Measurements from ENCODE around the gene PAGE5. TPM values are rescaled to one million over a fixed set of nuclear protein-coding genes. Genes with fewer than 3 reads are reported as not detected.

The PAGE5 gene, protein sequence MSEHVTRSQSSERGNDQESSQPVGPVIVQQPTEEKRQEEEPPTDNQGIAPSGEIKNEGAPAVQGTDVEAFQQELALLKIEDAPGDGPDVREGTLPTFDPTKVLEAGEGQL
- polyA plus RNA-seq (2011; rRNA removed) = not detected in 2 replicates
- not detected in 2 replicates for polyA plus RNA-seq (2012; cell fraction: cytosol; rRNA removed)
- not detected in 2 replicates for polyA plus RNA-seq (2012; cell fraction: nucleus; rRNA removed)
- not detected in 3 replicates for polyA plus RNA-seq (2017; fragmentation: RNase III; extraction: RNeasy Plus Mini Kit Qiagen cat#74134 plus additional on column Dnase treatment)
- not detected in 2 replicates for polyA minus RNA-seq (2011; rRNA and poly(A)+ RNA removed)

DNA sequence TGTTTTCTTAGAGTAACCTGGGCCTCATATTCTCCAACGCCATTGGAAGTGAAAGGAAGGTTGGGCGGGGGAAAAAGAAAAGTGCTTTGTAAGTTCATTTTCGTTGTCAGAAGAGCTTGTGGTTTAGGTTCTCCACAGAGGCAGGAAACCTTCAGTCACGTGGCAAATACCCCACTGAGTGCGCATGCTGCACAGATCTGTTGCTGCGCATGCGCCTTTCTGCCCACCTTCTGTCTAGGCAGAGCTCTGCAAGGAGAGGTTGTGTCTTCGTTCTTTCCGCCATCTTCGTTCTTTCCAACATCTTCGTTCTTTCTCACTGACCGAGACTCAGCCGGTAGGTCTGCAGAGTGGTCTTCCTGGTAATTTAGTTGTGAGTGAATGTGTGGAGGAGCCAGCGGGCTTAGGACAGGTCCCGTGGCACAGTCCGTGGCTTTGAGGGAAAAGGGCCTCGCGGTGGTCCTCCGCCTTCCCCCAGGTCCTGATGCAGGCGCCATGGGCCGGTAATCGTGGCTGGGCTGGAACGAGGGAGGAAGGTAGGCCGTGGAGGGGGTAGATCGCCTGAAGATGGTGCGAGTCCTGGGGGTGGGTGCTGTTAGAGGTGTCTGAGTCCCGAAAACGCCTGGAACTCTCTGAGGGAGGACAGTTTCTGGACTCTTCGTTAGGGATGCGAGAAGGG lies at the start of gene PAGE5:
Gene PAGE5 (plus strand): TSS at position 228 of the 676 bp plus-strand sequence. CDS start 1,037 bp downstream, outside the sequence.
- H3K4me2 ChIP-seq = no peak within 1 kb of the TSS
- FAIRE-seq (no peak), DNase-seq (ENCODE audit: low read depth in 1 of 2, low spot score in 1 of 2) (no peak), ATAC-seq (no peak)
- H3K4me3 ChIP-seq = no peak within 1 kb of the TSS
- WGBS (ENCODE audit: missing lambda C conversion rate) = 58% methylated on average over 29 of the region's 30 CpGs
- no peaks in the 10 kb centered on the region for H3K9me3 ChIP-seq
- POLR2A ChIA-PET = no interaction called here
- no peaks in the 10 kb centered on the region for H3K4me1 ChIP-seq
- CTCF ChIA-PET = no interaction called here
- no peak within 1 kb of the TSS for H3K27ac ChIP-seq
- TF ChIP-seq, protein P1, sequence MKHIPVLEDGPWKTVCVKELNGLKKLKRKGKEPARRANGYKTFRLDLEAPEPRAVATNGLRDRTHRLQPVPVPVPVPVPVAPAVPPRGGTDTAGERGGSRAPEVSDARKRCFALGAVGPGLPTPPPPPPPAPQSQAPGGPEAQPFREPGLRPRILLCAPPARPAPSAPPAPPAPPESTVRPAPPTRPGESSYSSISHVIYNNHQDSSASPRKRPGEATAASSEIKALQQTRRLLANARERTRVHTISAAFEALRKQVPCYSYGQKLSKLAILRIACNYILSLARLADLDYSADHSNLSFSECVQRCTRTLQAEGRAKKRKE (CRISPR knock-in tag; IDR thresholded peaks at IDR 0.05; ENCODE audit: low read depth) = no peak
- TF ChIP-seq RAD21 (conservative IDR thresholded peaks at IDR 0.05 in 1 of 2, IDR thresholded peaks at IDR 0.05 in 1 of 2) = no peak

DNA sequence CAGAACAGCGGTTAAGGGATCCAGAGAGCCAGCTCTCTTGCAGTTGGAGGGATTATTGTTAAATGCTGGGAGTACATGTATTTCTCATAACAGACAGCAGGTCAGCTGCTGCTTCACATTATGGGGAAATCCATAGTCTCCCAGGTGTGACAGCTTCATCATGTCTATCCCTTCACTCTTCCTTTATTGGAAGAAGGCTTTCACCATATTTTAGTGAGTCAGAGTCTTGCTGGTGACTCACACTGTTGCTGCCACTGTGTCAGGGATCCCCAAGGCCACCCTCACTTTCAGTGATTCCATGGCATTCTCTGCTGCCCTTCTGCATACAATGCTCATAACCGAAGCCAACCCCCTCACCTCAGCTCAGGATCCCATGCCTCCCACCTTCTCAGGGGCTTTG lies 32.9 kb upstream of the PAGE5 start:
- no peaks in the 10 kb centered on the region for H3K4me1 ChIP-seq
- POLR2A ChIA-PET = no interaction called here

More for the DNA sequence above, 32.9 kb upstream of the PAGE5 start:
- 44% methylated on average over 2 of the region's 2 CpGs for WGBS (ENCODE audit: missing lambda C conversion rate)
- no peak; a peak in 1 of 6 replicates for ATAC-seq
- Histone ChIP-seq H3K4me3 (no peak overlapping the region), H3K9me3 (no peaks in the 10 kb centered on the region), H3K27ac (no peak overlapping the region), H3K4me2 (no peak overlapping the region)
- FAIRE-seq = no peak
- CTCF ChIA-PET = no interaction called here
- DNase-seq (ENCODE audit: low read depth in 1 of 2, low spot score in 1 of 2) = no peak
- TF ChIP-seq, protein P2, sequence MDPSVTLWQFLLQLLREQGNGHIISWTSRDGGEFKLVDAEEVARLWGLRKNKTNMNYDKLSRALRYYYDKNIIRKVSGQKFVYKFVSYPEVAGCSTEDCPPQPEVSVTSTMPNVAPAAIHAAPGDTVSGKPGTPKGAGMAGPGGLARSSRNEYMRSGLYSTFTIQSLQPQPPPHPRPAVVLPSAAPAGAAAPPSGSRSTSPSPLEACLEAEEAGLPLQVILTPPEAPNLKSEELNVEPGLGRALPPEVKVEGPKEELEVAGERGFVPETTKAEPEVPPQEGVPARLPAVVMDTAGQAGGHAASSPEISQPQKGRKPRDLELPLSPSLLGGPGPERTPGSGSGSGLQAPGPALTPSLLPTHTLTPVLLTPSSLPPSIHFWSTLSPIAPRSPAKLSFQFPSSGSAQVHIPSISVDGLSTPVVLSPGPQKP (IDR thresholded peaks at IDR 0.05; ENCODE audit: low read depth, low read length) = no peak
- TF ChIP-seq HOXB13 (CRISPR knock-in tag; IDR thresholded peaks at IDR 0.05; ENCODE audit: low read depth) (no peak), FOXS1 (CRISPR knock-in tag; IDR thresholded peaks at IDR 0.05) (no peak), RNF2 (IDR thresholded peaks at IDR 0.05; ENCODE audit: borderline replicate concordance, low read depth) (no peak), ZC3H11A (IDR thresholded peaks at IDR 0.05) (no peak), HOXA7 (CRISPR knock-in tag; IDR thresholded peaks at IDR 0.05) (no peak), MAZ (IDR thresholded peaks at IDR 0.05; ENCODE audit: borderline replicate concordance, low read depth, low read length) (no peak), GATA3 (IDR thresholded peaks at IDR 0.05; ENCODE audit: borderline replicate concordance) (no peak), SMC3 (IDR thresholded peaks at IDR 0.05) (no peak), FOSB (CRISPR knock-in tag; IDR thresholded peaks at IDR 0.05) (no peak)
- TF ChIP-seq, protein P3, sequence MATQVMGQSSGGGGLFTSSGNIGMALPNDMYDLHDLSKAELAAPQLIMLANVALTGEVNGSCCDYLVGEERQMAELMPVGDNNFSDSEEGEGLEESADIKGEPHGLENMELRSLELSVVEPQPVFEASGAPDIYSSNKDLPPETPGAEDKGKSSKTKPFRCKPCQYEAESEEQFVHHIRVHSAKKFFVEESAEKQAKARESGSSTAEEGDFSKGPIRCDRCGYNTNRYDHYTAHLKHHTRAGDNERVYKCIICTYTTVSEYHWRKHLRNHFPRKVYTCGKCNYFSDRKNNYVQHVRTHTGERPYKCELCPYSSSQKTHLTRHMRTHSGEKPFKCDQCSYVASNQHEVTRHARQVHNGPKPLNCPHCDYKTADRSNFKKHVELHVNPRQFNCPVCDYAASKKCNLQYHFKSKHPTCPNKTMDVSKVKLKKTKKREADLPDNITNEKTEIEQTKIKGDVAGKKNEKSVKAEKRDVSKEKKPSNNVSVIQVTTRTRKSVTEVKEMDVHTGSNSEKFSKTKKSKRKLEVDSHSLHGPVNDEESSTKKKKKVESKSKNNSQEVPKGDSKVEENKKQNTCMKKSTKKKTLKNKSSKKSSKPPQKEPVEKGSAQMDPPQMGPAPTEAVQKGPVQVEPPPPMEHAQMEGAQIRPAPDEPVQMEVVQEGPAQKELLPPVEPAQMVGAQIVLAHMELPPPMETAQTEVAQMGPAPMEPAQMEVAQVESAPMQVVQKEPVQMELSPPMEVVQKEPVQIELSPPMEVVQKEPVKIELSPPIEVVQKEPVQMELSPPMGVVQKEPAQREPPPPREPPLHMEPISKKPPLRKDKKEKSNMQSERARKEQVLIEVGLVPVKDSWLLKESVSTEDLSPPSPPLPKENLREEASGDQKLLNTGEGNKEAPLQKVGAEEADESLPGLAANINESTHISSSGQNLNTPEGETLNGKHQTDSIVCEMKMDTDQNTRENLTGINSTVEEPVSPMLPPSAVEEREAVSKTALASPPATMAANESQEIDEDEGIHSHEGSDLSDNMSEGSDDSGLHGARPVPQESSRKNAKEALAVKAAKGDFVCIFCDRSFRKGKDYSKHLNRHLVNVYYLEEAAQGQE (IDR thresholded peaks at IDR 0.05) = no peak
- TF ChIP-seq, protein P1 (CRISPR knock-in tag; IDR thresholded peaks at IDR 0.05; ENCODE audit: low read depth) = no peak
- TF ChIP-seq, protein P4, sequence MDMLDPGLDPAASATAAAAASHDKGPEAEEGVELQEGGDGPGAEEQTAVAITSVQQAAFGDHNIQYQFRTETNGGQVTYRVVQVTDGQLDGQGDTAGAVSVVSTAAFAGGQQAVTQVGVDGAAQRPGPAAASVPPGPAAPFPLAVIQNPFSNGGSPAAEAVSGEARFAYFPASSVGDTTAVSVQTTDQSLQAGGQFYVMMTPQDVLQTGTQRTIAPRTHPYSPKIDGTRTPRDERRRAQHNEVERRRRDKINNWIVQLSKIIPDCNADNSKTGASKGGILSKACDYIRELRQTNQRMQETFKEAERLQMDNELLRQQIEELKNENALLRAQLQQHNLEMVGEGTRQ (IDR thresholded peaks at IDR 0.05) = no peak
- TF ChIP-seq, protein P5, sequence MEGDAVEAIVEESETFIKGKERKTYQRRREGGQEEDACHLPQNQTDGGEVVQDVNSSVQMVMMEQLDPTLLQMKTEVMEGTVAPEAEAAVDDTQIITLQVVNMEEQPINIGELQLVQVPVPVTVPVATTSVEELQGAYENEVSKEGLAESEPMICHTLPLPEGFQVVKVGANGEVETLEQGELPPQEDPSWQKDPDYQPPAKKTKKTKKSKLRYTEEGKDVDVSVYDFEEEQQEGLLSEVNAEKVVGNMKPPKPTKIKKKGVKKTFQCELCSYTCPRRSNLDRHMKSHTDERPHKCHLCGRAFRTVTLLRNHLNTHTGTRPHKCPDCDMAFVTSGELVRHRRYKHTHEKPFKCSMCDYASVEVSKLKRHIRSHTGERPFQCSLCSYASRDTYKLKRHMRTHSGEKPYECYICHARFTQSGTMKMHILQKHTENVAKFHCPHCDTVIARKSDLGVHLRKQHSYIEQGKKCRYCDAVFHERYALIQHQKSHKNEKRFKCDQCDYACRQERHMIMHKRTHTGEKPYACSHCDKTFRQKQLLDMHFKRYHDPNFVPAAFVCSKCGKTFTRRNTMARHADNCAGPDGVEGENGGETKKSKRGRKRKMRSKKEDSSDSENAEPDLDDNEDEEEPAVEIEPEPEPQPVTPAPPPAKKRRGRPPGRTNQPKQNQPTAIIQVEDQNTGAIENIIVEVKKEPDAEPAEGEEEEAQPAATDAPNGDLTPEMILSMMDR (IDR thresholded peaks at IDR 0.05) = no peak
- TF ChIP-seq, protein P6, sequence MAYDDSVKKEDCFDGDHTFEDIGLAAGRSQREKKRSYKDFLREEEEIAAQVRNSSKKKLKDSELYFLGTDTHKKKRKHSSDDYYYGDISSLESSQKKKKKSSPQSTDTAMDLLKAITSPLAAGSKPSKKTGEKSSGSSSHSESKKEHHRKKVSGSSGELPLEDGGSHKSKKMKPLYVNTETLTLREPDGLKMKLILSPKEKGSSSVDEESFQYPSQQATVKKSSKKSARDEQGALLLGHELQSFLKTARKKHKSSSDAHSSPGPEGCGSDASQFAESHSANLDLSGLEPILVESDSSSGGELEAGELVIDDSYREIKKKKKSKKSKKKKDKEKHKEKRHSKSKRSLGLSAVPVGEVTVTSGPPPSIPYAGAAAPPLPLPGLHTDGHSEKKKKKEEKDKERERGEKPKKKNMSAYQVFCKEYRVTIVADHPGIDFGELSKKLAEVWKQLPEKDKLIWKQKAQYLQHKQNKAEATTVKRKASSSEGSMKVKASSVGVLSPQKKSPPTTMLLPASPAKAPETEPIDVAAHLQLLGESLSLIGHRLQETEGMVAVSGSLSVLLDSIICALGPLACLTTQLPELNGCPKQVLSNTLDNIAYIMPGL (CRISPR knock-in tag; IDR thresholded peaks at IDR 0.05; ENCODE audit: borderline replicate concordance) = no peak
